GM12878 (cell line): ENCODE data around the gene DHCR24. TPM values are rescaled to one million over a fixed set of nuclear protein-coding genes. Genes with fewer than 3 reads are reported as not detected.

Source experiments
- ATAC-seq: fragments of 200-7000 bp; cut with Tn5 transposase; 3 replicates; pipeline ENCODE4 v1.9.1; 2020; ENCODE audit warnings: mild to moderate bottlenecking, moderate library complexity
- BruUV-seq: library from RNA; stranded (reverse); fragments of 400-500 nt; replicated peaks from 2 replicates; lab custom pipeline; 2021; lab: Mats Ljungman, UMichigan
- CTCF ChIA-PET: fragments of 300-600 bp; sonication (Branson Sonifier 250); formaldehyde crosslinking; extraction: SDS; loops from one replicate; lab custom pipeline; 2021; ENCODE audit warnings: inconsistent platforms; lab: Yijun Ruan, JAX
- POLR2A ChIA-PET: fragments of 350-600 bp; formaldehyde crosslinking; extraction: SDS; loops from one replicate; lab custom pipeline; 2021; ENCODE audit warnings: inconsistent platforms; lab: Charles Lee
- RAD21 ChIA-PET: fragments of 300-600 bp; sonication (Branson Sonifier 250); formaldehyde crosslinking; loops from one replicate; lab custom pipeline; 2023; ENCODE audit warnings: antibody characterized with exemption; ENCODE audit not compliant: unreplicated experiment; lab: Charles Lee
- SMC1A ChIA-PET: fragments of 300-600 bp; sonication (Branson Sonifier 250); formaldehyde crosslinking; loops from one replicate; lab custom pipeline; 2023; ENCODE audit not compliant: unreplicated experiment, uncharacterized antibody; lab: Charles Lee
- DNase-seq: peaks from one replicate; pipeline ENCODE4 v3.0.0-alpha.2; 2011; ENCODE audit warnings: low read depth, low spot score
- FAIRE-seq: peaks from 3 replicates; lab custom pipeline; 2011; peaks lifted over from hg19 to GRCh38; lab: Jason Lieb, UNC
- H2AFZ ChIP-seq: 2 replicates; pipeline ENCODE4 v1.6.0; 2011; ENCODE audit warnings: low read depth, low read length, control low read depth; ENCODE audit not compliant: control insufficient read depth
- H3K27ac ChIP-seq: 2 replicates; pipeline ENCODE4 v1.5.1; 2011; ENCODE audit warnings: control low read depth; ENCODE audit not compliant: control insufficient read depth, insufficient read depth
- H3K27me3 ChIP-seq, 2 experiments: replicated peaks in 1 of 2; 2 replicates each; pipeline versions ENCODE4 v1.6.0 to v1.6.1; 2011; ENCODE audit warnings: low read length in 1 of 2; ENCODE audit not compliant: control insufficient read depth in 2 of 2, insufficient read depth in 2 of 2
- H3K36me3 ChIP-seq, 2 experiments: 2 replicates each; pipeline ENCODE4 v1.5.1; 2011; ENCODE audit warnings: low read length in 1 of 2; ENCODE audit not compliant: control insufficient read depth in 2 of 2, insufficient read depth in 2 of 2
- H3K4me1 ChIP-seq: 2 replicates; pipeline ENCODE4 v1.6.1; 2011; ENCODE audit warnings: mild to moderate bottlenecking, low read length, moderate library complexity, mixed read lengths; ENCODE audit not compliant: control insufficient read depth, insufficient read depth
- H3K4me2 ChIP-seq: 2 replicates; pipeline ENCODE4 v1.6.0; 2011; ENCODE audit warnings: control low read depth; ENCODE audit not compliant: control insufficient read depth, insufficient read depth
- H3K4me3 ChIP-seq: fragments of 200-600 bp; sonication (generic); 2 replicates; pipeline ENCODE4 v1.5.1; 2016
- H3K79me2 ChIP-seq: 2 replicates; pipeline ENCODE4 v1.6.0; 2011; ENCODE audit warnings: low read length; ENCODE audit not compliant: control insufficient read depth, insufficient read depth
- H3K9ac ChIP-seq: 2 replicates; pipeline ENCODE4 v1.8.0; 2011; ENCODE audit warnings: low read length, control low read depth, mixed read lengths; ENCODE audit not compliant: control insufficient read depth, insufficient read depth
- H3K9me3 ChIP-seq: replicated peaks from 3 replicates; pipeline ENCODE4 v1.5.1; 2011; ENCODE audit warnings: mild to moderate bottlenecking, low read length; ENCODE audit not compliant: control insufficient read depth, insufficient read depth
- H4K20me1 ChIP-seq: 2 replicates; pipeline ENCODE4 v1.6.0; 2011; ENCODE audit not compliant: control insufficient read depth, insufficient read depth
- IKZF2 ChIP-seq, 2 experiments: fragments of 450-650 bp; IDR thresholded peaks; 2 replicates each; pipeline ENCODE4 v1.6.1; 2017; ENCODE audit warnings: mild to moderate bottlenecking in 2 of 2, moderate library complexity in 2 of 2
- KLF5 ChIP-seq: fragments of 450-650 bp; IDR thresholded peaks from 2 replicates; pipeline ENCODE4 v1.6.1; 2014; ENCODE audit warnings: mild to moderate bottlenecking; ENCODE audit not compliant: partially characterized antibody
- NFXL1 ChIP-seq: fragments of 450-650 bp; IDR thresholded peaks from 2 replicates; pipeline ENCODE4 v1.6.1; 2017; ENCODE audit warnings: antibody characterized with exemption, mild to moderate bottlenecking, borderline replicate concordance
- RB1 ChIP-seq: fragments of 450-650 bp; formaldehyde crosslinking; IDR thresholded peaks from 2 replicates; pipeline ENCODE4 v1.6.1; 2017; ENCODE audit warnings: mild to moderate bottlenecking, borderline replicate concordance
- SMARCA5 ChIP-seq: fragments of 450-650 bp; IDR thresholded peaks from 2 replicates; pipeline ENCODE4 v1.6.1; 2017; ENCODE audit warnings: mild to moderate bottlenecking
- SP1 ChIP-seq: IDR thresholded peaks from one replicate; pipeline ENCODE4 v1.6.1; 2011; ENCODE audit warnings: low read depth, low read length
- WGBS: methylation state at CpG from one replicate; pipeline ENCODE4 v1.1.6; 2016; ENCODE audit warnings: low lambda C conversion rate; ENCODE audit not compliant: insufficient replicate concordance, insufficient coverage; ENCODE audit errors: missing lambda C conversion rate; 5-methylcytosine and 5-hydroxymethylcytosine counted together
- in situ Hi-C: fragments of 300-500 bp; cut with MboI; formaldehyde crosslinking; loops from 9 replicates; pipeline ENCODE4 v1.14.3; 2018; ENCODE audit warnings: mixed read lengths
- intact Hi-C: fragments of 100-400 bp; cut with micrococcal nuclease; formaldehyde crosslinking; loops from one replicate; pipeline ENCODE4 v1.14.2; 2022; ENCODE audit not compliant: unreplicated experiment
- polyA plus RNA-seq, 11 experiments: library from polyadenylated mRNA; depleted of rRNA in 4 of 11; unstranded in 6 of 11; stranded (reverse) in 5 of 11; fragments of >200 nt; fragmentation: Nextera tagmentation in 4 of 11; fragmentation: Illumina TruSeq in 1 of 11; extraction: Ambion mirVana in 4 of 11; extraction: Trizol in 1 of 11; gene quantifications; 1 replicate in 1 of 11; 2 replicates in 10 of 11; pipeline versions ENCODE4 v1.2.1 to v1.2.3, GENCODE V29; 2011 to 2016; ENCODE audit warnings: inconsistent platforms in 2 of 11, missing spikeins in 2 of 11, low read depth in 1 of 11
- total RNA-seq, 4 experiments: library from RNA; depleted of rRNA in 3 of 4; stranded (reverse); fragments of >200 nt in 3 of 4; fragmentation: Illumina TruSeq in 1 of 4; extraction: Trizol in 1 of 4; gene quantifications; 2 replicates each; pipeline versions ENCODE4 v1.2.1 to v1.2.3, GENCODE V29; 2013 to 2021
- TF ChIP-seq, protein P1 (sequence below): fragments of 450-650 bp; IDR thresholded peaks from 2 replicates; pipeline ENCODE4 v1.6.1; 2016; ENCODE audit warnings: mild to moderate bottlenecking, moderate library complexity, borderline replicate concordance
- TF ChIP-seq, protein P2 (sequence below): fragments of 450-650 bp; IDR thresholded peaks from 2 replicates; pipeline ENCODE4 v1.6.1; 2016; ENCODE audit warnings: mild to moderate bottlenecking

DHCR24 gene
- total and polyA plus RNA-seq, 10 of the 15 experiments (the other 5 are each of a cell fraction or from before 2014, with no cell fraction given), result 23.3 to 169 (median 120) TPM

GRCh38 chr1:54857746-54858561, 29.0 kb downstream of the DHCR24 start:
- Histone ChIP-seq H3K4me1 (peaks cover 9% of the 10 kb centered on the region), H3K4me3 (no peak overlapping the region), H3K9ac (no peak overlapping the region), H3K36me3 (peaks cover 15 to 41% of the 10 kb centered on the region in 2 experiments; a peak in 3 of 4 replicates), H3K9me3 (no peaks in the 10 kb centered on the region), H3K27me3 (no peaks in the 10 kb centered on the region), H4K20me1 (no peaks in the 10 kb centered on the region), H3K4me2 (no peak overlapping the region), H3K79me2 (no peaks in the 10 kb centered on the region), H2AFZ (no peak overlapping the region), H3K27ac (no peak overlapping the region)
- ChIA-PET CTCF (interaction anchor here (0.9 to 1.1 kb wide), 3 partner anchors 25 to 87 kb away, joined by 3 to 5 read pairs (median 3); partner anchors contain the start of gene TTC22), SMC1A (no interaction called here), POLR2A (interaction anchor here (1.4 kb wide), 1 partner anchor 29 kb away, joined by 3 read pairs; the partner anchor contains the start of gene DHCR24), RAD21 (no interaction called here)
- BruUV-seq, result no TSS peak
- TF ChIP-seq SP1, result no peak
- TF ChIP-seq NFXL1, result no peak
- no peak for TF ChIP-seq RB1
- TF ChIP-seq, protein P1, sequence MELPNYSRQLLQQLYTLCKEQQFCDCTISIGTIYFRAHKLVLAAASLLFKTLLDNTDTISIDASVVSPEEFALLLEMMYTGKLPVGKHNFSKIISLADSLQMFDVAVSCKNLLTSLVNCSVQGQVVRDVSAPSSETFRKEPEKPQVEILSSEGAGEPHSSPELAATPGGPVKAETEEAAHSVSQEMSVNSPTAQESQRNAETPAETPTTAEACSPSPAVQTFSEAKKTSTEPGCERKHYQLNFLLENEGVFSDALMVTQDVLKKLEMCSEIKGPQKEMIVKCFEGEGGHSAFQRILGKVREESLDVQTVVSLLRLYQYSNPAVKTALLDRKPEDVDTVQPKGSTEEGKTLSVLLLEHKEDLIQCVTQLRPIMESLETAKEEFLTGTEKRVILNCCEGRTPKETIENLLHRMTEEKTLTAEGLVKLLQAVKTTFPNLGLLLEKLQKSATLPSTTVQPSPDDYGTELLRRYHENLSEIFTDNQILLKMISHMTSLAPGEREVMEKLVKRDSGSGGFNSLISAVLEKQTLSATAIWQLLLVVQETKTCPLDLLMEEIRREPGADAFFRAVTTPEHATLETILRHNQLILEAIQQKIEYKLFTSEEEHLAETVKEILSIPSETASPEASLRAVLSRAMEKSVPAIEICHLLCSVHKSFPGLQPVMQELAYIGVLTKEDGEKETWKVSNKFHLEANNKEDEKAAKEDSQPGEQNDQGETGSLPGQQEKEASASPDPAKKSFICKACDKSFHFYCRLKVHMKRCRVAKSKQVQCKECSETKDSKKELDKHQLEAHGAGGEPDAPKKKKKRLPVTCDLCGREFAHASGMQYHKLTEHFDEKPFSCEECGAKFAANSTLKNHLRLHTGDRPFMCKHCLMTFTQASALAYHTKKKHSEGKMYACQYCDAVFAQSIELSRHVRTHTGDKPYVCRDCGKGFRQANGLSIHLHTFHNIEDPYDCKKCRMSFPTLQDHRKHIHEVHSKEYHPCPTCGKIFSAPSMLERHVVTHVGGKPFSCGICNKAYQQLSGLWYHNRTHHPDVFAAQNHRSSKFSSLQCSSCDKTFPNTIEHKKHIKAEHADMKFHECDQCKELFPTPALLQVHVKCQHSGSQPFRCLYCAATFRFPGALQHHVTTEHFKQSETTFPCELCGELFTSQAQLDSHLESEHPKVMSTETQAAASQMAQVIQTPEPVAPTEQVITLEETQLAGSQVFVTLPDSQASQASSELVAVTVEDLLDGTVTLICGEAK, result no peak
- no peak for TF ChIP-seq IKZF2 (IDR thresholded peaks at IDR 0.05)
- TF ChIP-seq SMARCA5, result no peak
- TF ChIP-seq KLF5, result no peak
- TF ChIP-seq, protein P2, sequence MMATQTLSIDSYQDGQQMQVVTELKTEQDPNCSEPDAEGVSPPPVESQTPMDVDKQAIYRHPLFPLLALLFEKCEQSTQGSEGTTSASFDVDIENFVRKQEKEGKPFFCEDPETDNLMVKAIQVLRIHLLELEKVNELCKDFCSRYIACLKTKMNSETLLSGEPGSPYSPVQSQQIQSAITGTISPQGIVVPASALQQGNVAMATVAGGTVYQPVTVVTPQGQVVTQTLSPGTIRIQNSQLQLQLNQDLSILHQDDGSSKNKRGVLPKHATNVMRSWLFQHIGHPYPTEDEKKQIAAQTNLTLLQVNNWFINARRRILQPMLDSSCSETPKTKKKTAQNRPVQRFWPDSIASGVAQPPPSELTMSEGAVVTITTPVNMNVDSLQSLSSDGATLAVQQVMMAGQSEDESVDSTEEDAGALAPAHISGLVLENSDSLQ, result no peak
- no peak for ATAC-seq
- no peak for DNase-seq
- WGBS, result 85% methylated on average over 9 of the region's 9 CpGs
- intact Hi-C loops (no loop called here), in situ Hi-C loops (no loop called here)
- no peak for FAIRE-seq
